K562 (cell line): ENCODE results near the gene ROM1. TPM values are rescaled to one million over a fixed set of nuclear protein-coding genes. Genes with fewer than 3 reads are reported as not detected.

Experiments used
- ATF7 ChIP-seq: fragments of 450-650 bp; IDR thresholded peaks from 2 replicates; pipeline ENCODE4 v1.7.1; 2014; ENCODE audit warnings: mild to moderate bottlenecking, moderate library complexity
- ETS1 ChIP-seq: conservative IDR thresholded peaks from 2 replicates; pipeline ENCODE4 v1.6.1; 2011; ENCODE audit warnings: low read depth, mild to moderate bottlenecking, low read length; ENCODE audit not compliant: control insufficient read depth
- MEF2D ChIP-seq: conservative IDR thresholded peaks from 2 replicates; pipeline ENCODE4 v1.6.1; 2016; ENCODE audit warnings: low read depth, missing genetic modification characterization, missing compliant biosample characterization
- NRF1 ChIP-seq, 2 experiments: fragments of 450-650 bp; IDR thresholded peaks in 1 of 2; conservative IDR thresholded peaks in 1 of 2; 2 replicates each; pipeline ENCODE4 v1.6.1; 2014; ENCODE audit warnings: mild to moderate bottlenecking in 2 of 2
- SIN3A ChIP-seq, 2 experiments: fragments of 150-350 bp in 1 of 2; IDR thresholded peaks; 2 replicates each; pipeline ENCODE4 v1.6.1; 2011 to 2016; ENCODE audit warnings: borderline replicate concordance in 2 of 2, low read depth in 2 of 2, low read length in 2 of 2, mild to moderate bottlenecking in 2 of 2, moderate library complexity in 2 of 2; ENCODE audit not compliant: control insufficient read depth in 1 of 2
- ZNF398 ChIP-seq: fragments of 250-450 bp; sonication (Bioruptor Pico); IDR thresholded peaks from 2 replicates; pipeline ENCODE4 v1.8.0; 2021; ENCODE audit warnings: moderate library complexity, mild to moderate bottlenecking, inconsistent platforms
- ZNF431 ChIP-seq: sonication (generic); formaldehyde crosslinking; IDR thresholded peaks from 2 replicates; pipeline ENCODE4 v1.8.0; 2022; ENCODE audit warnings: mild to moderate bottlenecking, missing genetic modification reagents
- polyA plus RNA-seq, 8 experiments: library from polyadenylated mRNA; depleted of rRNA in 4 of 8; stranded (reverse) in 5 of 8; unstranded in 3 of 8; fragments of >200 nt; fragmentation: Nextera tagmentation in 2 of 8; fragmentation: Illumina TruSeq in 1 of 8; extraction: Ambion mirVana in 2 of 8; extraction: Trizol in 1 of 8; gene quantifications; 2 replicates each; pipeline versions ENCODE4 v1.2.1 to v1.2.3, GENCODE V29; 2011 to 2014; ENCODE audit warnings: inconsistent platforms in 1 of 8, missing spikeins in 1 of 8
- total RNA-seq, 7 experiments: library from RNA; depleted of rRNA in 6 of 7; stranded (reverse); fragments of >200 nt in 6 of 7; fragmentation: Illumina TruSeq in 2 of 7; extraction: Trizol in 2 of 7; gene quantifications; 2 replicates each; pipeline versions ENCODE4 v1.2.1 to v1.2.3, GENCODE V29; 2011 to 2021; ENCODE audit warnings: low replicate concordance in 1 of 7

The ROM1 gene
- total and polyA plus RNA-seq, 9 of the 15 experiments (the other 6 are each of a cell fraction or from before 2014, with no cell fraction given), result 0.75 to 4.0 (median 2.6) TPM

- TF ChIP-seq ETS1, result 0 out of 2 replicates have a peak, but pooled peaks have one; percentile 39
- TF ChIP-seq NRF1 (conservative IDR thresholded peaks at IDR 0.05 in 1 of 2, IDR thresholded peaks at IDR 0.05 in 1 of 2), result 0 out of 4 replicates have a peak, but pooled peaks have one; percentile 21 to 26
- 0 out of 2 replicates have a peak, but pooled peaks have one; percentile 13 for TF ChIP-seq MEF2D (tag)
- peak in 1 of 2 experiments; percentile 21; a peak in 1 of 4 replicates for TF ChIP-seq SIN3A (IDR thresholded peaks at IDR 0.05; ENCODE audit: borderline replicate concordance in 2 of 2, control insufficient read depth in 1 of 2, low read depth in 2 of 2, low read length in 2 of 2)
- no peak for TF ChIP-seq ATF7
- 0 out of 2 replicates have a peak, but pooled peaks have one; percentile 3 for TF ChIP-seq ZNF431 (CRISPR knock-in tag)
- TF ChIP-seq ZNF398 (CRISPR knock-in tag), result no peak
These were observed 12.5 kb upstream of the ROM1 start (continued) for GRCh38 chr11:62600367-62601121.
